WTC11 (cell line): Measurements from ENCODE around the gene NOP9. TPM values are rescaled to one million over a fixed set of nuclear protein-coding genes. Genes with fewer than 3 reads are reported as not detected.
A peak's percentile ranks its signal among the peaks of the same experiment; 100 is the strongest.

Experiments used
- ATF1 ChIP-seq: sonication (generic); formaldehyde crosslinking; IDR thresholded peaks from 2 replicates; pipeline ENCODE4 v1.8.1; 2023; ENCODE audit warnings: mild to moderate bottlenecking, moderate library complexity, missing genetic modification reagents
- CBFB ChIP-seq: sonication (generic); formaldehyde crosslinking; IDR thresholded peaks from 2 replicates; pipeline ENCODE4 v1.8.1; 2022; ENCODE audit warnings: mild to moderate bottlenecking, low read depth, missing genetic modification reagents
- ELF4 ChIP-seq: sonication (generic); formaldehyde crosslinking; IDR thresholded peaks from 2 replicates; pipeline ENCODE4 v1.8.1; 2022; ENCODE audit warnings: low read depth, mild to moderate bottlenecking, moderate library complexity, missing genetic modification reagents
- FOXJ3 ChIP-seq: sonication (generic); formaldehyde crosslinking; IDR thresholded peaks from 2 replicates; pipeline ENCODE4 v1.9.0; 2021; ENCODE audit warnings: missing genetic modification reagents, mild to moderate bottlenecking, borderline replicate concordance
- FOXP1 ChIP-seq: sonication (generic); formaldehyde crosslinking; IDR thresholded peaks from 2 replicates; pipeline ENCODE4 v1.8.0; 2022; ENCODE audit warnings: missing genetic modification reagents, mild to moderate bottlenecking, moderate library complexity, borderline replicate concordance
- NFATC4 ChIP-seq: fragments of 250-450 bp; sonication (Bioruptor Pico); IDR thresholded peaks from 2 replicates; pipeline ENCODE4 v1.9.0; 2021; ENCODE audit warnings: mild to moderate bottlenecking
- NFE2L1 ChIP-seq: sonication (generic); formaldehyde crosslinking; IDR thresholded peaks from 2 replicates; pipeline ENCODE4 v1.8.1; 2023; ENCODE audit warnings: missing genetic modification reagents
- NR2C2 ChIP-seq: sonication (generic); formaldehyde crosslinking; IDR thresholded peaks from 2 replicates; pipeline ENCODE4 v1.8.0; 2022; ENCODE audit warnings: mild to moderate bottlenecking, missing genetic modification reagents
- OVOL2 ChIP-seq: fragments of 250-450 bp; sonication (Bioruptor Pico); IDR thresholded peaks from 2 replicates; pipeline ENCODE4 v1.9.0; 2021; ENCODE audit warnings: mild to moderate bottlenecking, borderline replicate concordance
- PRRX2 ChIP-seq: fragments of 250-450 bp; sonication (Bioruptor Pico); IDR thresholded peaks from 2 replicates; pipeline ENCODE4 v1.8.0; 2021; ENCODE audit warnings: mild to moderate bottlenecking
- SOX15 ChIP-seq: fragments of 250-450 bp; sonication (Bioruptor Pico); IDR thresholded peaks from 2 replicates; pipeline ENCODE4 v1.9.0; 2021; ENCODE audit warnings: mild to moderate bottlenecking
- SP1 ChIP-seq: sonication (generic); formaldehyde crosslinking; conservative IDR thresholded peaks from 2 replicates; pipeline ENCODE4 v1.8.1; 2022; ENCODE audit warnings: missing genetic modification reagents
- TP53 ChIP-seq: sonication (generic); formaldehyde crosslinking; IDR thresholded peaks from 2 replicates; pipeline ENCODE4 v1.8.1; 2023; ENCODE audit warnings: mild to moderate bottlenecking, missing genetic modification reagents
- ZNF263 ChIP-seq: sonication (generic); formaldehyde crosslinking; IDR thresholded peaks from 2 replicates; pipeline ENCODE4 v1.8.1; 2022; ENCODE audit warnings: low read depth, mild to moderate bottlenecking, moderate library complexity, missing genetic modification reagents
- ZNF396 ChIP-seq: fragments of 250-450 bp; sonication (Bioruptor Pico); IDR thresholded peaks from 2 replicates; pipeline ENCODE4 v1.8.0; 2021; ENCODE audit warnings: mild to moderate bottlenecking, moderate library complexity, borderline replicate concordance
- ZNF423 ChIP-seq: fragments of 250-450 bp; sonication (Bioruptor Pico); IDR thresholded peaks from 2 replicates; pipeline ENCODE4 v2.1.2; 2022; ENCODE audit warnings: mild to moderate bottlenecking, moderate library complexity
- total RNA-seq: library from RNA; stranded (reverse); gene quantifications from 3 replicates; pipeline ENCODE4 v1.2.3, GENCODE V29; 2021
- TF ChIP-seq, protein P1 (sequence below): sonication (generic); formaldehyde crosslinking; IDR thresholded peaks from 2 replicates; pipeline ENCODE4 v1.8.1; 2022; ENCODE audit warnings: mild to moderate bottlenecking, missing genetic modification reagents, moderate library complexity, borderline replicate concordance
- TF ChIP-seq, protein P2 (sequence below): fragments of 250-450 bp; sonication (Bioruptor Pico); conservative IDR thresholded peaks from 2 replicates; pipeline ENCODE4 v1.9.0; 2021; ENCODE audit warnings: mild to moderate bottlenecking
- TF ChIP-seq, protein P3 (sequence below): sonication (generic); formaldehyde crosslinking; IDR thresholded peaks from 2 replicates; pipeline ENCODE4 v1.8.1; 2023; ENCODE audit warnings: mild to moderate bottlenecking, missing genetic modification reagents
- TF ChIP-seq, protein P4 (sequence below): sonication (generic); formaldehyde crosslinking; IDR thresholded peaks from 2 replicates; pipeline ENCODE4 v1.8.1; 2022; ENCODE audit warnings: mild to moderate bottlenecking, moderate library complexity, missing genetic modification reagents
- TF ChIP-seq, protein P5 (sequence below): sonication (generic); formaldehyde crosslinking; IDR thresholded peaks from 2 replicates; pipeline ENCODE4 v1.8.1; 2023; ENCODE audit warnings: mild to moderate bottlenecking, missing genetic modification reagents, moderate library complexity
- TF ChIP-seq, protein P6 (sequence below): sonication (generic); formaldehyde crosslinking; IDR thresholded peaks from 2 replicates; pipeline ENCODE4 v1.8.0; 2023; ENCODE audit warnings: missing genetic modification reagents, mild to moderate bottlenecking, borderline replicate concordance
- TF ChIP-seq, protein P7 (sequence below): fragments of 250-450 bp; sonication (Bioruptor Pico); IDR thresholded peaks from 2 replicates; pipeline ENCODE4 v2.1.2; 2022; ENCODE audit warnings: mild to moderate bottlenecking, moderate library complexity
- TF ChIP-seq, protein P8 (sequence below): sonication (generic); formaldehyde crosslinking; conservative IDR thresholded peaks from 2 replicates; pipeline ENCODE4 v1.8.1; 2023; ENCODE audit warnings: mild to moderate bottlenecking, low read depth, missing genetic modification reagents, moderate library complexity

NOP9 gene
- total RNA-seq, 1 experiment from 2014 or later: 44.4 TPM

DNA sequence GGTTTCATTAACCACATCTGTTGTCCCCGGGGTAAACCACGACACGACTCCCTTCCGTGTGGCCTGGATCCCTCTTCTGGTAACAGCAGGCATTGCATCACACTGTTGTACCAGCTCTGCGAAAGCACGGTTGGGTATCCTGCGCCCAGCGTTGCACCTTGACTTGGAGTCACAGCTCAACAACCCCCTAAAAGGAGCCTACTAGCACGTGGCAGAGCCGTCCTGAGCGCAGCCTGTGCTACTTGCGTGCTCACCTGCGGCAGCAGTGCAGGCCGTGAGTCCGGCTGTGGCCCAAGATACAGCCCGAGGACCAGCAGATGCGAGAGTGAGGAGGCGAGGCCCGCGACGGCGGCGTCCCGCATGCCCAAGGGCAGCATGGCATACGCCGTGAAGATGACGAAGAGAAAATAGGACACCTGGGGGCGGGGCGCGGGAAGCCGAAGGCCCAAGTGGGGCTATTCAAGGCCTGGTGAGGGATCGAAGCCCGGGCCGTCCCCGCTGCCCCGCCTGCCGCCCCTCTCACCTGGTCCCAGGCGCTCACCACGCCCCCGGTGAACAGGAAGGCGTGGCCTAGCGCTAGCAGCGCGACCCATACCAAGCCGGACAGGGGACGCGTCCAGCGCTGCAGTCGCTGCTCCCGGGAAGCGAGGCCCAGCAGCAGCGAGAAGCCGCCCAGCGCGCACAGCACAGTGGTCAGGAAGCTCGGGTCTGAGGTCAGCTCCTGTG is 32.8 kb downstream of the NOP9 start (continued):
- TF ChIP-seq, protein P1, sequence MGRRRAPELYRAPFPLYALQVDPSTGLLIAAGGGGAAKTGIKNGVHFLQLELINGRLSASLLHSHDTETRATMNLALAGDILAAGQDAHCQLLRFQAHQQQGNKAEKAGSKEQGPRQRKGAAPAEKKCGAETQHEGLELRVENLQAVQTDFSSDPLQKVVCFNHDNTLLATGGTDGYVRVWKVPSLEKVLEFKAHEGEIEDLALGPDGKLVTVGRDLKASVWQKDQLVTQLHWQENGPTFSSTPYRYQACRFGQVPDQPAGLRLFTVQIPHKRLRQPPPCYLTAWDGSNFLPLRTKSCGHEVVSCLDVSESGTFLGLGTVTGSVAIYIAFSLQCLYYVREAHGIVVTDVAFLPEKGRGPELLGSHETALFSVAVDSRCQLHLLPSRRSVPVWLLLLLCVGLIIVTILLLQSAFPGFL (CRISPR knock-in tag): peak; percentile 97
- TF ChIP-seq NR2C2 (CRISPR knock-in tag): peak; percentile 81
- no peak for TF ChIP-seq PRRX2 (CRISPR knock-in tag)
- TF ChIP-seq, protein P2, sequence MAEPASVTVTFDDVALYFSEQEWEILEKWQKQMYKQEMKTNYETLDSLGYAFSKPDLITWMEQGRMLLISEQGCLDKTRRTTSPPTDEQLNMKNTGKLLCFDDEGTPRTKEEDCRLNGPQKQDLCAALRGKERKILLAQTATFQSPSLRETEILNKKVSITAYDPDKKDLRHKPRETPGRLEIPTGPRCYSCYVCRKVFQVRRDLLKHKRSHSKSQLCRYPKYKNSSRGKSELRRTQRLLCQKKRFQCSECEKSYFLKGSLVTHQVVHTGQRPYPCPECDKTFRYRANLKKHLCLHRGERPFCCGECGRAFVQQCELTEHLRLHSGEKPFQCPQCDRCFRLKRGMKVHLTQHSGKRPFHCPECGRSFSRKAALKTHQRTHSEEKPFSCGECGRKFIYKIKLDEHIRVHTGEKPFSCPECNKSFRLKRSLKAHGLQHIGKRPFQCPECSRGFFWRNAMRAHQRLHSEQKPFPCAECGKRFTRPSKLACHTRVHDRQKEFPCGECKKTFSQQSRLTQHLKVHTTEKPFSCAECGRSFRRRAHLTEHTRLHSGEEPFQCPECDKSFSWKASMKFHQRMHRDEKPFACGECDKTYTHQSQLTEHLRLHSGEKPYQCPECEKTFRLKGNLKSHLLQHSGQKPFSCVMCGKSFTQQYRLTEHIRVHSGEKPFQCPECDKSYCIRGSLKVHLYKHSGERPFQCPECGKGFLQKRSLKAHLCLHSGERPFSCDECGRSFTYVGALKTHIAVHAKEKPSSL (CRISPR knock-in tag): no peak
- TF ChIP-seq, protein P3, sequence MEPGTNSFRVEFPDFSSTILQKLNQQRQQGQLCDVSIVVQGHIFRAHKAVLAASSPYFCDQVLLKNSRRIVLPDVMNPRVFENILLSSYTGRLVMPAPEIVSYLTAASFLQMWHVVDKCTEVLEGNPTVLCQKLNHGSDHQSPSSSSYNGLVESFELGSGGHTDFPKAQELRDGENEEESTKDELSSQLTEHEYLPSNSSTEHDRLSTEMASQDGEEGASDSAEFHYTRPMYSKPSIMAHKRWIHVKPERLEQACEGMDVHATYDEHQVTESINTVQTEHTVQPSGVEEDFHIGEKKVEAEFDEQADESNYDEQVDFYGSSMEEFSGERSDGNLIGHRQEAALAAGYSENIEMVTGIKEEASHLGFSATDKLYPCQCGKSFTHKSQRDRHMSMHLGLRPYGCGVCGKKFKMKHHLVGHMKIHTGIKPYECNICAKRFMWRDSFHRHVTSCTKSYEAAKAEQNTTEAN: peak; percentile 98
- TF ChIP-seq NFE2L1: peak; percentile 97
- TF ChIP-seq ATF1 (CRISPR knock-in tag): peak; percentile 94
- TF ChIP-seq NFATC4 (CRISPR knock-in tag): no peak
- TF ChIP-seq, protein P4, sequence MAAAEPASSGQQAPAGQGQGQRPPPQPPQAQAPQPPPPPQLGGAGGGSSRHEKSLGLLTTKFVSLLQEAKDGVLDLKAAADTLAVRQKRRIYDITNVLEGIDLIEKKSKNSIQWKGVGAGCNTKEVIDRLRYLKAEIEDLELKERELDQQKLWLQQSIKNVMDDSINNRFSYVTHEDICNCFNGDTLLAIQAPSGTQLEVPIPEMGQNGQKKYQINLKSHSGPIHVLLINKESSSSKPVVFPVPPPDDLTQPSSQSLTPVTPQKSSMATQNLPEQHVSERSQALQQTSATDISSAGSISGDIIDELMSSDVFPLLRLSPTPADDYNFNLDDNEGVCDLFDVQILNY: peak; percentile 84; the same call in 1 of the 2 replicates
- TF ChIP-seq, protein P5, sequence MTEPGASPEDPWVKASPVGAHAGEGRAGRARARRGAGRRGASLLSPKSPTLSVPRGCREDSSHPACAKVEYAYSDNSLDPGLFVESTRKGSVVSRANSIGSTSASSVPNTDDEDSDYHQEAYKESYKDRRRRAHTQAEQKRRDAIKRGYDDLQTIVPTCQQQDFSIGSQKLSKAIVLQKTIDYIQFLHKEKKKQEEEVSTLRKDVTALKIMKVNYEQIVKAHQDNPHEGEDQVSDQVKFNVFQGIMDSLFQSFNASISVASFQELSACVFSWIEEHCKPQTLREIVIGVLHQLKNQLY: 0 out of 2 replicates have a peak, but pooled peaks have one; percentile 36
- TF ChIP-seq, protein P6, sequence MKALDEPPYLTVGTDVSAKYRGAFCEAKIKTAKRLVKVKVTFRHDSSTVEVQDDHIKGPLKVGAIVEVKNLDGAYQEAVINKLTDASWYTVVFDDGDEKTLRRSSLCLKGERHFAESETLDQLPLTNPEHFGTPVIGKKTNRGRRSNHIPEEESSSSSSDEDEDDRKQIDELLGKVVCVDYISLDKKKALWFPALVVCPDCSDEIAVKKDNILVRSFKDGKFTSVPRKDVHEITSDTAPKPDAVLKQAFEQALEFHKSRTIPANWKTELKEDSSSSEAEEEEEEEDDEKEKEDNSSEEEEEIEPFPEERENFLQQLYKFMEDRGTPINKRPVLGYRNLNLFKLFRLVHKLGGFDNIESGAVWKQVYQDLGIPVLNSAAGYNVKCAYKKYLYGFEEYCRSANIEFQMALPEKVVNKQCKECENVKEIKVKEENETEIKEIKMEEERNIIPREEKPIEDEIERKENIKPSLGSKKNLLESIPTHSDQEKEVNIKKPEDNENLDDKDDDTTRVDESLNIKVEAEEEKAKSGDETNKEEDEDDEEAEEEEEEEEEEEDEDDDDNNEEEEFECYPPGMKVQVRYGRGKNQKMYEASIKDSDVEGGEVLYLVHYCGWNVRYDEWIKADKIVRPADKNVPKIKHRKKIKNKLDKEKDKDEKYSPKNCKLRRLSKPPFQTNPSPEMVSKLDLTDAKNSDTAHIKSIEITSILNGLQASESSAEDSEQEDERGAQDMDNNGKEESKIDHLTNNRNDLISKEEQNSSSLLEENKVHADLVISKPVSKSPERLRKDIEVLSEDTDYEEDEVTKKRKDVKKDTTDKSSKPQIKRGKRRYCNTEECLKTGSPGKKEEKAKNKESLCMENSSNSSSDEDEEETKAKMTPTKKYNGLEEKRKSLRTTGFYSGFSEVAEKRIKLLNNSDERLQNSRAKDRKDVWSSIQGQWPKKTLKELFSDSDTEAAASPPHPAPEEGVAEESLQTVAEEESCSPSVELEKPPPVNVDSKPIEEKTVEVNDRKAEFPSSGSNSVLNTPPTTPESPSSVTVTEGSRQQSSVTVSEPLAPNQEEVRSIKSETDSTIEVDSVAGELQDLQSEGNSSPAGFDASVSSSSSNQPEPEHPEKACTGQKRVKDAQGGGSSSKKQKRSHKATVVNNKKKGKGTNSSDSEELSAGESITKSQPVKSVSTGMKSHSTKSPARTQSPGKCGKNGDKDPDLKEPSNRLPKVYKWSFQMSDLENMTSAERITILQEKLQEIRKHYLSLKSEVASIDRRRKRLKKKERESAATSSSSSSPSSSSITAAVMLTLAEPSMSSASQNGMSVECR (CRISPR knock-in tag): peak; percentile 100
- no peak for TF ChIP-seq ZNF263
- no peak for TF ChIP-seq ZNF423 (CRISPR knock-in tag)
- TF ChIP-seq, protein P7, sequence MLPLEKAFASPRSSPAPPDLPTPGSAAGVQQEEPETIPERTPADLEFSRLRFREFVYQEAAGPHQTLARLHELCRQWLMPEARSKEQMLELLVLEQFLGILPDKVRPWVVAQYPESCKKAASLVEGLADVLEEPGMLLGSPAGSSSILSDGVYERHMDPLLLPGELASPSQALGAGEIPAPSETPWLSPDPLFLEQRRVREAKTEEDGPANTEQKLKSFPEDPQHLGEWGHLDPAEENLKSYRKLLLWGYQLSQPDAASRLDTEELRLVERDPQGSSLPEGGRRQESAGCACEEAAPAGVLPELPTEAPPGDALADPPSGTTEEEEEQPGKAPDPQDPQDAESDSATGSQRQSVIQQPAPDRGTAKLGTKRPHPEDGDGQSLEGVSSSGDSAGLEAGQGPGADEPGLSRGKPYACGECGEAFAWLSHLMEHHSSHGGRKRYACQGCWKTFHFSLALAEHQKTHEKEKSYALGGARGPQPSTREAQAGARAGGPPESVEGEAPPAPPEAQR (CRISPR knock-in tag): no peak
- TF ChIP-seq SOX15: no peak
- TF ChIP-seq FOXJ3 (CRISPR knock-in tag): peak; percentile 94
- TF ChIP-seq ELF4: peak; percentile 89; the same call in 1 of the 2 replicates
- no peak for TF ChIP-seq OVOL2 (CRISPR knock-in tag)
- TF ChIP-seq CBFB (CRISPR knock-in tag): peak; percentile 86; the same call in 1 of the 2 replicates
- peak; percentile 99 for TF ChIP-seq FOXP1 (CRISPR knock-in tag)
- peak; percentile 78 for TF ChIP-seq SP1 (CRISPR knock-in tag)
- TF ChIP-seq, protein P8, sequence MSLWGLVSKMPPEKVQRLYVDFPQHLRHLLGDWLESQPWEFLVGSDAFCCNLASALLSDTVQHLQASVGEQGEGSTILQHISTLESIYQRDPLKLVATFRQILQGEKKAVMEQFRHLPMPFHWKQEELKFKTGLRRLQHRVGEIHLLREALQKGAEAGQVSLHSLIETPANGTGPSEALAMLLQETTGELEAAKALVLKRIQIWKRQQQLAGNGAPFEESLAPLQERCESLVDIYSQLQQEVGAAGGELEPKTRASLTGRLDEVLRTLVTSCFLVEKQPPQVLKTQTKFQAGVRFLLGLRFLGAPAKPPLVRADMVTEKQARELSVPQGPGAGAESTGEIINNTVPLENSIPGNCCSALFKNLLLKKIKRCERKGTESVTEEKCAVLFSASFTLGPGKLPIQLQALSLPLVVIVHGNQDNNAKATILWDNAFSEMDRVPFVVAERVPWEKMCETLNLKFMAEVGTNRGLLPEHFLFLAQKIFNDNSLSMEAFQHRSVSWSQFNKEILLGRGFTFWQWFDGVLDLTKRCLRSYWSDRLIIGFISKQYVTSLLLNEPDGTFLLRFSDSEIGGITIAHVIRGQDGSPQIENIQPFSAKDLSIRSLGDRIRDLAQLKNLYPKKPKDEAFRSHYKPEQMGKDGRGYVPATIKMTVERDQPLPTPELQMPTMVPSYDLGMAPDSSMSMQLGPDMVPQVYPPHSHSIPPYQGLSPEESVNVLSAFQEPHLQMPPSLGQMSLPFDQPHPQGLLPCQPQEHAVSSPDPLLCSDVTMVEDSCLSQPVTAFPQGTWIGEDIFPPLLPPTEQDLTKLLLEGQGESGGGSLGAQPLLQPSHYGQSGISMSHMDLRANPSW (CRISPR knock-in tag): no peak
- TF ChIP-seq ZNF396: no peak
- TF ChIP-seq TP53: peak; percentile 97
